ENCODE measurements around the gene NADK.
"Not testable (repeated sequence)": the region's sequence is repeated elsewhere in the genome, so short reads cannot be mapped to it uniquely, and the experiment has no call there.

Gene NADK

GRCh38 chr1:1761504-1762376 is 16.5 kb downstream of the NADK start:
- no peak for DNase-seq

DNA sequence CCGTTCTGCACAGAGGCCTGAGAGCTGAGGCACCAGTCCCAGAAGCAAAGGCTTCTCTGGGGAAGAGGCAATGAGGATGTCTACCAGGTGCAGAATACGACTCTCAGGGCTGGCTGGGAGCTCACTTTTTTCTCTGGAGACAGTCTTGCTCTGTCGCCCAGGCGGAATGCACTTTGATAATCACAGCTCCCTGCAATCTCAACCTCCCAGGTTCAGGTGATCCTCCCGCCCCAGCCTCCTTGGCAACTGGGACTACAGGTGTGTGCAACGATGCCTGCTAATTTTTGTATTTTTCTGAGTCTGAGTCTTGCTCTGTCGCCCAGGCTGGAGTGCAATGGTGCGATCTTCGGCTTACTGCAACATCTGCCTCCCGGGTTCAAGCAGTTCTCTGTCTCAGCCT is 17.6 kb downstream of the NADK start:
- no peak for DNase-seq

GRCh38 chr1:1760345-1760650 is 18.0 kb downstream of the NADK start:
- no peak for DNase-seq

GRCh38 chr1:1759456-1760344 is 18.6 kb downstream of the NADK start:
- no peak for DNase-seq

GRCh38 chr1:1758692-1759455 is 19.4 kb downstream of the NADK start:
- DNase-seq: no peak

GRCh38 chr1:1758059-1758621 is 20.1 kb downstream of the NADK start:
- no peak for DNase-seq

DNA sequence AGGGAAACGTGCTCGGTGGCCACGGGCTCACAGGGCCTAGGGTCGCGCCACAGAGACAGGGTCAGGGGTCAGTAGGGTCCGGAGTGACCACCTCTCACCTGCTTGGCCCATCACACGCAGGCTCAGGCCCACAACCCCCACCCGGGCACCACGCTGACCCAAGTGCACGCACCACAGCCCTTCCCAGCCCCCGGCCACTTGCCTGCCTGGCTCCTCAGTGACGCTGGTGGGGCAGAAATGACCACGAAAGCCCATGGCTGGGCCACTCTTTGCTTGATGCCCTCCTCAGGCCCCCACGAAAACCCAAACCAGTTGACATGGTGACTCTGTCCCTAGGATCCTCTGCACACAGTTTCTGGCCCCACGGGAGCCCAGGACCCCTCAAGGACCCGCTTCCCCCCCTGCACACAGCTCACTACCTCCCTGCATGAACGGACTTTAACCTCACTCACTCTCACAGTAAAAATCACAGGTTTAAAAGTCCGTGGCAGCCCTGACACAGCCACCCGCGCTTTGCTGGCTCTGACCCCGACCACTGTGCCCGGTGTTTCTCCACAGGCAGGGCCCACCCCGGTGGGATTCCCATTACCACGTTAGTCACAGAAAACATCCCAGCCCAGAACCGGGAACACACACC is 20.7 kb downstream of the NADK start:
- DNase-seq: no peak

GRCh38 chr1:1756661-1757421 is 21.4 kb downstream of the NADK start:
- DNase-seq: no peak

- DNase-seq: no peak
These were observed 22.4 kb downstream of the NADK start for GRCh38 chr1:1755852-1756251.

DNA sequence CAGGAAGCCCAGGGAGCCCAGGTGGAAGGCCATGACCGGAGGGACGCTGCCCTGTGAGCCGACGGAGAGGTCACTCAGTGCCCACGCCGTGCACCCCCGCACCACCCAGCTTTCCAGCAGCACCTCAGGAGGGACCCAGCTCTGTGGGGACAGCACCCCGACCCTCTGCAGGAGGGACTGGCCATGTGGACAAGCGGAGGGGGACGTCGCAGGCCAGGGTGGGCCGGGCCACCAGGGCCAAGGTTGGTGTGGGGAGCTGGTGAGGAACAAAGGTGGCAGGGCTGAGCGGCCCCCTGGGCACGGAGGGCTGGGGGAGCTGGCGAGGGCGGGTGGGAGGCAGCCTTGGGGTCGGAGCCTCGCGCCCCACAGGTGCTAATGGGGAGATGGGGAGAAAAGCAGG is 22.8 kb downstream of the NADK start:
- DNase-seq: no peak

DNA sequence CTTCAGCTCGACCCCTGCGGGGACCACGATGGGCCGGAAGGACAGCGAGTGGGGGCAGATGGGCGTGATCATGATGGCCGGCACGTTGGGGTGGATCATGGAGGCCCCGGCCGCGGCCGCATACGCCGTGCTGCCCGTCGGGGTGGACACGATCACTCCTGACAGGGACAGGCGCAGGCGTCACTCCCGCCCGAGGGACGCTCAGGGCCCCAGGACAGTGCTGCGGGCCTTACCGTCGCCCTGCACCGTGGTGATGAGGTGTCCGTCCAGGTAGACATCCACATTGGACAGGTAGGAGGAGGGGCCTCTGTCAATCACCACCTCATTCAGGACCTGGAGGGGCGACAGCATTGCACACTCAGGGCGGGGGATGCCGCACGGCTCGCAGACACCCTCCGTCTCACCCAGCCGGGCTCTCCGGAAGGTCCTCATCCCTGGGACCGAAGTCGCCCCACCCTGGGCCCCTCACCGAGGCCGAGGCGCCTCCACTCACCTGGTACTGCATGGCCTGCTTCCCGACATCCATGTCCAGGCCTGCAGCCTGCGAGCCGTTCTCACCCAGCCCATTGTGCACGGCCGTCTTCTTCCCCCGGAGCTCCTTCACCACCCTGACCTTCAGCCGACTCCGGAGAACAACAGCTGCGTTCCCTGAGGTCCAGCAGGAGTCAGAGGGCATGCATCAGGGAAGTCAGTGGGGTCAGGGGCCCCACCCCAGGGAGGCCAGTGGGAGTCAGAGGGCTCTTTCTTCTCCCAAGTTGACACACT is 24.0 kb downstream of the NADK start:
- DNase-seq: no peak

GRCh38 chr1:1753607-1754005 is 24.7 kb downstream of the NADK start:
- DNase-seq: no peak

DNA sequence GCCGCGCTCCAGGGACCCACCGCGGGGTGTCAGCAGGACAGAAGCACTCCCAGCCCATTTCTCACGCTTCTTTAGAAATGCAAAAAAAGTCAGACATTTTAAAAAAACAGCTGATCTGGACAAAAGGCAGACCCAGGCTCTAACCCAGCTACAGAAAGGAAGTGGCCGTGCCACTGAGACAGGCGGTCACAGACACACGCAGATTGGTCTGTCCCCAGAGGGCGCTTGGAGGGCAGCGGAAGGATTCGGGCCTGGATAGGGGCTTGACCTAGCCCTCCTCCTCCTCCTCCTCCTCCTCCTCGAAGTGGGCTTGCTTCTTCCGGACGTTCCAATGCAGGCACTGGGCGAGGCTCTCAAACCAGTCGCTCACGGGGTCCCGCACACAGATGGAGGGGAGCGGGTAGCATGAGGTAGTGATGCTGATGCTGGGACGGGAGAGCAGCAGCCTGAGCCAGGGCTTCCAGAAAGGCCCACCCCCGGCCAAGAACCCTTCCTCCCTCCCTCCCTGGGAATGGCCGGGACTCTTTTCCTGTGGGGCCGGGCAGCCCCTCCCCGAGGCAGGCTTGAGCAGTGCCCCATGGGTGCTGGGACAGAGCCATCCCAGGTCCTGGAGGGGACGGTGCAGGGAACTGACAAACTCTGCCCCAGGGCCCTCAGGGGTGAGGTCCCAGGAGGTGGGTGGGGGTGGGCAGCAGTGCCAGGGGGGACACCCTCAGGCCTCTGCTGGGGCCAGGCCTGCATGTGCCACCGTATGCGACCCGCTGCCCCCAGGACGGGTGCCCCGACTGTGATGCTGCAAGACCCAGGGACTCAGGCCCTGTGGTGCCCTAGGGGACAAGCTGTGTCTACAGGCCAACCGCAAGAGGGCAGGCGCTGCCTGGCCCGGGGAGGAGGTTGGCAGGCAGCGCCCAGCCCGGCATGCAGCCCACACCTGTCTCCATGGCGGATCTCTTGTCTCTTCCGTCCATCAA is 25.3 kb downstream of the NADK start:
- DNase-seq: no peak

- DNase-seq: no peak
These were observed 26.1 kb downstream of the NADK start for GRCh38 chr1:1752190-1752589.

- DNase-seq: not testable (repeated sequence)
These were observed 28.3 kb downstream of the NADK start for GRCh38 chr1:1749941-1750340.

GRCh38 chr1:1748686-1749321 is 29.5 kb downstream of the NADK start:
- DNase-seq: no peak

GRCh38 chr1:1746566-1746909 is 31.7 kb downstream of the NADK start:
- DNase-seq: not testable (repeated sequence)

DNA sequence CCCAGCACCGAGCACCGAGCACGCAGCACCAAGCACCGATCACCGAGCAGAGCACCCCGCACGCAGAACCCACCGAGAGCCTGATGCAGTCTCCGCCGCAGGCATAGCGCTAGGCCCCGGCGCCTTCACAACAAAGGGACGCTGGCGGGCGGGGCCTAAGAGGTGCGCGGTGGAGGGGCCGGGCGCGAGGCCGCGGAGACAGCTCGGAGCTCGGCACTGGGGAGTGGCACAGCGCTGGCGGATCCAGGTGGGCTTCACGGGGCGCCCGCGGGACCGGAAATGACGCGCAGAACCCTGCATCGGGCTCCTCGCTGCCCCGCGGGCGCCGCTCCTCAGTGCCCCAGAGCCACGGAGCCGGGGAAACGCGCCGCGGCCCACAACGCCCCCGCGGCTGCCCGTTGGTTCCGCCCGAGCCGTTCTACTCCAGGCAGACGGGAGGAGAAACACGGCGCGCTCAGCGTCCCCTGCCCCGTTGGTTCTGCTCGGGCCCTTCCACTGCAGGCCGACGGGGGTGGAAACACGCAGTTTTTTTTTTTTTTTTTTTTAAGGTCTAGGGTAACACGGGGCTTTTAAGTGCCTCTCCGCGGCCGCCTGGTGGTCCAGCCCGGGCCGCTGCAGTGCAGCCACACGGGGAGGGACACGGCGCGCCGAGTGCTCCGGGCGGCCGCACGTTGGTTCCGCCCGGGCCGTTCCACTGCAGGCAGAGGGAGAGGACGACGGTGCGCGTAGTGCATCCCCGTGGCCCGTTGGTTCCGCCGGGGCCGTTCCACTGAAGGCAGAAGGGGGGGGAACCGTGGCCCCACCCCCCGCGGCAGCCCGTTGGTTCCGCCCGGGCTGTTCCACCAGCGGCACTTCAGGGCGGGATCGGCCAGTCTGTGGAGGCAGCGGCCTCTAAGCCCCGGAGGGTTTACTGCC is 32.4 kb downstream of the NADK start:
- DNase-seq: peak; percentile 91
